ENCODE measurements around the gene EGFR.

The EGFR gene

DNA sequence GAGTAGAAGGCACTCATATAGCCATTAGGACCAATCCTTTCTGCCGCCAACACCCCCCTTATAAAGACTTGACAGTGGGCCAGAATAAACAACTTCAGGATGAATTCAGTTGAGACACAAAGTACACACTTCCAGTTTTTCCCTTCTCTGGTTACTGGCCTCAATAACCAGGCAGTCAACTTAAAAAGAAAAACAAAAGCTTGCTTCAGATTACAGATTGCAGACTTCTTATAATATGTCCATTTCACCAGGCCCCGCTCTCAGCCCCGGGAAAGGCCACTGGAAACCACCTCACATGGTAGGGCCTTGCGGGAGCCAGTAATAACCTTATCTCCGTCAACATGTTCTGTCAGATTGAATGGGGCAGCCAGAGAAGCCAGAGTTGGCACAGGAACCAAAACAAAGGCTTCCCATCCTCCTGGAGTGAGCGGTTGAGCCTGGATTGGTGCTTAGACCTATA lies 108.8 kb downstream of the EGFR start:
- no peak for DNase-seq (ENCODE audit: low spot score)

DNA sequence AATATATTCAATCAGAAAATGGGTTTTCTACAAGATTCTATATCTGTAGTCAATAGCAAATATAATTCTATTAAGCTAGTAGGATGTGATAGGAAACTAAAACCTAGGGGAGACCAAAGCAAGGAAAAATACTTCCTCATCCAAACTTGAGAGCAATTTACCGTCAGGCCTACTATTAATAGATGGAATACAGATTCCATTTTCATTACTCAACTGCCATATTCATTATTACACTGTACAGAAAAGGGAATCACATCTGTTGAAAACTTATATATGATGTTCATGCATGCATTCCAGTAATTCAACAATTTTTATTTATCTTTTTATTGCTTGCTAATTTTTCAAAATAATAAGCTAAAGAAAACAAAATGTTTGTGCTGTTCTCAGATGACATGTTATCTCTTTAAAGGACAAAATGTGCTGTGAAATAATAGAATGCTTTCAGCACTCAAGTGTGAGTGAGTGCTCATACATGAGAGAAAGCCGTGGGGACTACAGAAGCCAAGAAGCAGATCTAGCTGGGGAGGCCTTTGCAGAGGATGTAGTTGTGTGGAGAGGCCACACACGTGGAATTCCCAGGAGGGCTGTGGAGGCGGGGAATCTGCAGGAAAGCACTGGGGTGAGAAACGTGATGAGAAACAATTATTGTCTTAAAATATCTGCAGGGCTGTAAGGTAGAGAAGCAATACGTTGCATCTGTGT lies 110.0 kb downstream of the EGFR start:
- no peak for DNase-seq (ENCODE audit: low spot score)

DNA sequence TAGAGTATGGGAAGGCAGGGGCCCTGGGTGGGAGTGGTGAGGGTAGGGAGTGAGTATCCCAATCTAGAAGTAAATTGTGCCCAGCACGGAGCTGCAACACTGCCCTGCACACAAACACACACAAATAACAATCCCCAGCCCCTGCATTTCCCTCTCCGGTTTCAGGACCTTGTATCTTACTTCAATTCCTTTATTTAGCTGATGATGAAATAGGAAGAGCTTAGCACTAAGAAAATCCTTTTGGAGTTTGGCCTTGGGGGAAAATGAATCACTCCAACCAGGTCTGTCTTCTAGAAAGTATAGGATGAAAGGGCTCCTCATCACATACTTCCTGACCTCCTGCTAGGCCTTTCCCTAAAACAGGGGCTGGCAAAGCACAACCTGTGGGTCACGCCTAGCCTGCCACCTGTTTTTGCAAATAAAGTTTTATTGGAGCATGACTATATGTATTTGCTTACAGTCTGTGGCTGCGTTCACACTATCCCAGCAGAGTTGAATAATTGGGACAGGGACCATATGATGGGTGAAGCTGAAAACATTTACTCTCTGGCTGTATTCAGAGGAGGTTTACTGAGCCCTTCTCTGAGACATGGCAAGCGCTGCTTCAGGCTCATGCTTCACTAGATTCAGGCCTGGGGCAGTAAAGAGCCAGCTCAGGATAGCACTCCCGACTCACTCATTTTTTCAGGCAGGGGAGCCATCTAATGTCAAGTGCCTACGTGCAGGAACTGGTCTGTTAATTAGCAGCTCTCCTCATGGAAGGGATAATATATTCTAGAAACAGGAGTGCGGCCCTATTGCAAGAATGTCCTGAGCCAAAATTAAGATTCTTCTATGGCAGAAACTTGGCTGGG lies 111.0 kb downstream of the EGFR start:
- DNase-seq (ENCODE audit: low spot score) = no peak

DNA sequence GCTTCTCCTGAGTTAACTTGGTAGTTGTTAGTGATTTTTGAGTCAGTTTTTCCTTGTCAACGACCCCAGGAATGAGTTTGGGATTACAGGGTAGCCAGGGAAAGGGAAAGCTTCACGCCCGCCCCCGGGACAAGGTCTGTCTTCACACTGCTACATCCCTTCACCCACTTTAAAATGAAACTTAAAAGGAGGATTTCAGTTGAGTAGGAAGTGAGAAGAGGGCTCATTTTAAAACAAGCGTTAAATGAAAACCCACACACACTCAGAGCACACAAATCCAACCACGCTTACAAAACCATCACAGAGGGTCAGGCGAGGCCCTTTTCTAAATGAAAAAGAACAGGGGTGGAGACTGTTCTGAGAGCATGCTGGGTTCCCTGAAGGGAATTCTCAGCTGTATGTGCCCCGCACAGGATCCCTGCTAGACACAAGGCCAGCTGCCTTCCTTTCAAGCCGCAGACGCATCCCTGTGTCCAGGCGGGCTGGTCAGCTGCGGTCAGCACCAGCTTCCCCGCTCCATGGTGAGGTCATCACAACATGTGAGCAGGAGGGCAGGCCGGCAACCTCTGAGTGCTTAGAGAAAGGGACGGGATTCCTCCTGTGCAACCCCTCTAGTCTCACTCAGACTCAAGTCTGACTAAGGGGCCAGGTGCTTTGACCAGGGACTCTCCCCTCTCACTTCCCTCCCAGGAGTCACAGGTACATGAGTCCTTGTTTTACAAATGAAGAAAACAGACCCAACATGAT lies 111.8 kb downstream of the EGFR start:
- DNase-seq (ENCODE audit: low spot score) = no peak

DNA sequence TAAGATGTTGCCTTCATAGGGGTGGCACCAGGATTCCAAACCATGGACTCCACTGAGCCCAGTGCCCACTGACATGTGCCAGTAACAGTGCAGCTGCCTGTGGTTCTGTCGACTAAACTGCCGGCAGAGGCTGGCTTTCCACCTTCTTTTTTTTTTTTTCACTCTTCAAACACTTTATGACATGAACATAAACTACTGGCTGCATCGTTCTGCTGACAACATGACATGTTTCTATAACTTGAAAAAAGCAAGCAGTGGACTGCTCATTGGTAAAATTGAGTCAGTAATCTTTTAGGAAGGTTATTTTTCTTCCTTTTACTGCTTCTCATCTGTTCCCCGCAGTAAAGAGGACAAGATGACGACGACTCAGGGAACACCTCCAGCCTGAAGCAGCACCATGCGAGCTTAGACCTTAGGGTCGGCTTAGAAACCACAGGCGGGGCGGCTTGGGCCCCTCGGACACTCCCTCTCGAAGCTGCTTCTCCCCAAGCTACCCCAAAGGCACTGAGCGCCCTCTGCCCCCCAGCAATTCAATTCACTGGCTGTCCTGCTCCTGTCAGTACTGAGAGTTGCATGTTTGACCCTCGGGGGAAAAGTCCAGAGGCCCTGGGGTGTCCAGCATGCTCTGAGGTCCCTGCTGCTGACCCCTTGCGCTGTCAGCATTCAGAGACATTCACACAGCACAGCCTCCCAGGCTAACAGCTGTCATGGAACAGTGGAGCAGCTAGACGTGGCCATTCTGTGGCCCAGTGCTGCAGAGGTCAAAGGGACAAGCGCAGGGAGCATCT lies 112.5 kb downstream of the EGFR start:
- DNase-seq (ENCODE audit: low spot score) = no peak

DNA sequence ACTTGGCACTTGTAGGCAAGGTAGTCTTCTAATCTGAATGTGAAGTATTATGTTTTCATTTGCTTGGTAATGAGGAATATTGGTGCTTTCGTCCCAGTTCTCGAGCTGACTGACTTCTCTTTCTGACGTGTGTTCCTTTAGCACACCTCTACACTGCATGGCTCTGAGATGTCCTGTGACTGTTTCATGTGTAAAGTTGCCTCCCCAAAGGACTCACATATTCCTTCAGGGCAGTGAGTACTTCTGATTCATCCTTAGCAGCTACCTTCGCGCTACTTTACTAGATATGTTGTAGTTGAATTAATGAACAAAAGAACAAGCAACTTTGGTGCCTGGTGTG lies 113.7 kb downstream of the EGFR start:
- no peak for DNase-seq (ENCODE audit: low spot score)

DNA sequence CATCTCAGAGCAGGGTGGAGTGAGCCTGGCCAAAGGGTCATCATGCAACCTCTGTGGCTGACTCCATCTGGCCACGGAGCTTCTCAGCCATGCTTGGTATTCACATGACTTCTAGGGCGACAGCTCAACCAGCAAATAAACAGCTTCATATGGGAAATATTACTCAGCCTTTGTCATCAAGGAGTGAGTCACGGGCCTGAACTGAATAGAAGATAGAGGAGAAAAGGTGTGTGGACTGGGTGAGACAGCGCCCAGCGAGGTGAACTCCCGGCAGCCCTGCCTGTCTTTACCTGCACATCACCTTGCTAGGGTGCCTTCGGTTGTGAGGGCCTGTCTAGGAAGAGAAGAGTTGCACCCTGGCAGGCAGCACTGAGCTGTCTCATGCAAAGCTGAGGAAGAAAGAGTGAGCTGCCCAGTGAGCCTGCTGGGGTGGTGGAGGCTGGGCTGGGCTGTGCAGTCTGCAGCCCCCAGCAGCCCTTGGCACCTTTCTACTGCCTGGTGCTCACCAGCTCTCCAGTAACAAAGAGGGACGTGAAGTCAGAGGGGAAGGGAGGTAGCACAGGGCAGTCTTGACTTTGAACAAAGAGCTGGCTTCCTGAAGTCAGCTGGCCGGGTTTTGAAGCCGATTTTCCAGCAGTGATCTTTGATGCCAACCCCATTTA lies 114.2 kb downstream of the EGFR start:
- DNase-seq (ENCODE audit: low spot score) = no peak

DNA sequence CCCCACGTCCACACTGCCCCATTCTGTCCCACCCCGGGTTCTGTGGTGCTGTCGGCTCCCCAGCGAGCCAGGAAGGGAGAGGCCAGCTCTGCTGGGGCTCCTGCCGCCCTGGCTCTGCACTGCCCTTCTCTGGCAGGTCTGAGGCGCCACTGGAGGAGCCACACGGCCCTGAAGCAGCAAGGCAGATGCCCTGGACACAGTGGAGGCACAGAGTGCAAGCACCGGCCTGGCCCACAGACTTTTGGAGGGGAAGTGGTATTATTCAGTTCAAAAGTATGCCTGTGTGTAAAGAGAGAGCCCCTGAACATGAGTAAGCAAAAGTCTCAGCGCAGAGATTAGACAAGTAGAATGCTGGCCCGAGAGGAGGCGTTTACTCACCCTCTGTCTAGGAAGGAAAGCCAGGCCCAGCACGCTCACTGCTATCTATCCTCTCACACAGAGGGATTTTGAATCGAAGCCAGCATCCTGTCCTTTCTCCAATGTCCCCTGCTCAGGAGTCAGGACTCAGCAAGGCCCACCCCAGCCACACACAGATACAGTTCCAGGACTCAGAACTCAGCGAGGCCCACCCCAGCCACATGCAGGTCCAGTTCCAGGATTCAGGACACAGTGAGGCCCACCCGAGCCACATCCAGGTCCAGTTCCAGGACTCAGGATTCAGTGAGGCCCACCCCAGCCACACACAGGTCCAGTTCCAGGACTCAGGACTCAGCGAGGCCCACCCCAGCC lies 115.0 kb downstream of the EGFR start:
- DNase-seq (ENCODE audit: low spot score) = no peak

DNA sequence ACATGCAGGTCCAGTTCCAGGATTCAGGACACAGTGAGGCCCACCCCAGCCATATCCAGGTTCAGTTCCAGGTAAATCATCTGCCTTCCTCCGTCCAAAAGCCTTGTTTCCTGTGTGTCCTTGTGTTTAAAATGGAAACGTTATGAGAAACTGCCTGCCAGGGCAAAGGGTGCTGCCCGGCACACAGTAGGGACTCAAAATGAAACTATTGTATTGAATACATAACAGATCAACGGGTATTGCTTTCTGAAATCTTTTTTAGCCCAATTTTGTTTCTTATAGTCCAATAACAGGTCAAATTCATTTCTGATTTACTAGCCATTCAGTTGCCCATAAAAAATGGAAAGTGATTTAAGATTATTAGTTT lies 115.5 kb downstream of the EGFR start:
- DNase-seq (ENCODE audit: low spot score) = no peak

DNA sequence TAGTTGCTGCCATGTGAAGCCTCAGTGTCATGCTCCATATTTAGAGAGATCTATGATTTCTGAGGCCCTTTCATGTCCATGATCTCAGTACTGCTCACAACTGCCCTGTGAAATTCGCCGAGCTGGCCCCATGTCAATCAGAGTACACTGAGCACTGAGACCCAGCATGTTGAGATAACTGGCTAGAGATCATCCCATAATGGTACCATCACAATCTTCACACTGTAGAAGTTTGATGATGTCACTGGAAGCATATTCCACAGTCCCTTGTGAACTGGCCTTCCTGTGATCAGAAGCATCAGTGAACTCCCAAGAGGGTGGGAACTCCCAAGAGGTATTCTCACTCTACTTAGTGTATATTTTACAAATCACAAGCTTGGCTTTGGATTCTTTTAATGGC lies 116.0 kb downstream of the EGFR start:
- no peak for DNase-seq (ENCODE audit: low spot score)

DNA sequence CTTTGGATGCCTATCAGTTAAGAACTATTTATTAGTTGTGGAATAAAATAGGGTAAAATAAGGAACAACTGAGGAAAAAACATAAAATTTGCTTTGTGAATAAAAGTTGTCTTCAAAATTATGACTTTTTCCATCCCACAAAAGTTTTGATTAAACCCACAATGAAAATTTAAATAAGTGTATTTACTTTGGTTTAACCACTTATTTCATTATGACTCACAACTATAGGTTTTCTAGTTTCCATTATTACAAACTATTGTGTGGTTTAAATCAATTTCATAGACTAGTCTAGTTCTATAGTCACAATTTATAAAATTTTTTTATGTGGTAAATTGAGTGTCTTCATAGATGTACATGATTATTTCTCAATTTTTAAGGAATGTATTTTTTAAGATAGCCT lies 116.6 kb downstream of the EGFR start:
- DNase-seq (ENCODE audit: low spot score) = no peak

DNA sequence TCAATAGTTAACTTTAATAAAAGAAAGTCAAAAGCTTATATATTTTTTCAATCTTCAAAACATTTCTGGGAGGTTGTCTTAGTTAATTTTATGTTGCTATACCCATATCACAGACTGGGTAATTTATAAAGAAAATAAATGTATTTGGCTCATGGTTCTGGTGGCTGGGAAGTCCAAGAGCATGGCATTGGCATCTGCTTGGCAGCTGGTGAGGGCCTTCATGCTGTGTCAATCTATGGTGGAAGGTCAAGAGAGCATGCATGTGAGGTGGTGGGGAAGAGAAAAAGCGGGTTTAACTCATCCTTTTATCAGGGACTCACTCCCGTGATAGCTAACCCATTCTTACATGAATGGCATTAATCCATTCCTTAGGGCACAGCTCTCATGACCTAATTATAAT lies 119.8 kb downstream of the EGFR start:
- DNase-seq (ENCODE audit: low spot score) = no peak

DNA sequence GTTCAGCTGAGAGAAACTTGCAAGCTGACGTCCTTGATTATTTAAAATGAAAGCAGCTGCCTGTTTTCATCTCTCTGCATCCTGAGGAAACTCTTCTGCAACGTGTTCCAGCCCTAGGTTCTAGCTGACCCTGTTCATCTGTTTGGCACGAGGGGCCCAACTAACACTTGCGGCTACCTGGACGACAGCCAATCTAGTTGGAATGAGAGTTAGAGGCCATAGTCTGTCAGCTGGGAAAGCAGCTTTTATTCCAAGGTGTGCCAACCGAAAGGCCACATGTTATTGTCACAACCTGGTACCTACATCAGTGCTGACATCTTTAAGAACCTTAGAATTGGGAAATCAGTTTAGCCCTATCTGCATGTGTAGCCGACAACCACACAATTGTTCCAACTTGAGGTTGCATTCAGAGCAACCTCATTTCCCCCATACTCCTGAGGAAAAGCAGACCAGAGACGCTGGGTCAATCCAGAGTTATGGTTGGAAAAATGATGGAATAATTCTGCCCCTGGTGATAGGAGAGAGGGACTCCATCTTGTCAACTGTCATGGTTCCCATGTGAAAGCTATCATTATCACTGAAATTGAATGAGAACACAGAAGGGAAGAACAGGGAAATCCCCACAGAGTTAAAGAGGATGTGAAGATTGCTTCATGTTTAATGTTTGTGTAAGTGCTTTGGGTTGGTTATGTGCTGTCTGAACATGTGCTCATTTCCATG lies 121.6 kb downstream of the EGFR start:
- no peak for DNase-seq (ENCODE audit: low spot score)

DNA sequence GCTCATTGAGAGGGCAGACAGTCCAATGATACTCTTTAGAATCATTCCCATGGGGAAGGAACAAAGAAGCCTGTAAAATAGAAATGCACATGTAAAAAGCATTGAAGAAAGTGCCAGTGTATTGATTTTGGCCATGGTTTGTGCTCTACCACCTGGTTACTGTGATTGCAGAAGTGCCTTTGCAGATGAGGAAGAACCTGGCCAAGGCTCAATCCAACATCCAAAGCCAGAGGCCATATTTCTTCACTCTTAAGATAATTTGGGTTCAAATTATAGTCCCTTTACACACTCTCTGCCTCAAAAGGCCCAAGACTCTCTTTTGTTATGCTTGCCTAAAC lies 122.1 kb downstream of the EGFR start:
- no peak for DNase-seq (ENCODE audit: low spot score)

DNA sequence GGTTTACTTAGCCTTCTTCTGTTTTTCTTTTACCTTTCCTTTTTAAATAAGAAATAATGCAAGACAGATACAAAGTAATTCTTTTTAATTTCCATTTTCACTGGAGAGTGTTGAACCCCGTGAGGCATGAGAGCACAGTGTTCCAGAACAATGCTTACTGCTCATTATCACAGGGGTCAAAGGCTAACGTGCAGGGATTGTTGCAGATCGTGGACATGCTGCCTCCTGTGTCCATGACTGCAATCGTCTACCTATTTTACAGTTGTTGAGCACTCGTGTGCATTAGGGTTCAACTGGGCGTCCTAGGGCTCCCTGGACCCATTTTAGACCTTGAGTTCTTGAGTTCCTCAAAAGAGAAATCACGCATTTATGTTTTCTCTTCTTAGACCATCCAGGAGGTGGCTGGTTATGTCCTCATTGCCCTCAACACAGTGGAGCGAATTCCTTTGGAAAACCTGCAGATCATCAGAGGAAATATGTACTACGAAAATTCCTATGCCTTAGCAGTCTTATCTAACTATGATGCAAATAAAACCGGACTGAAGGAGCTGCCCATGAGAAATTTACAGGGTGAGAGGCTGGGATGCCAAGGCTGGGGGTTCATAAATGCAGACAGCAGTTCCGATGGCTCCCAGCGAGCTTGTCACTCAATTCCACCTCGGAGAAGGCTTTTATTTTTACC lies 124.2 kb downstream of the EGFR start:
- no peak for DNase-seq (ENCODE audit: low spot score)

DNA sequence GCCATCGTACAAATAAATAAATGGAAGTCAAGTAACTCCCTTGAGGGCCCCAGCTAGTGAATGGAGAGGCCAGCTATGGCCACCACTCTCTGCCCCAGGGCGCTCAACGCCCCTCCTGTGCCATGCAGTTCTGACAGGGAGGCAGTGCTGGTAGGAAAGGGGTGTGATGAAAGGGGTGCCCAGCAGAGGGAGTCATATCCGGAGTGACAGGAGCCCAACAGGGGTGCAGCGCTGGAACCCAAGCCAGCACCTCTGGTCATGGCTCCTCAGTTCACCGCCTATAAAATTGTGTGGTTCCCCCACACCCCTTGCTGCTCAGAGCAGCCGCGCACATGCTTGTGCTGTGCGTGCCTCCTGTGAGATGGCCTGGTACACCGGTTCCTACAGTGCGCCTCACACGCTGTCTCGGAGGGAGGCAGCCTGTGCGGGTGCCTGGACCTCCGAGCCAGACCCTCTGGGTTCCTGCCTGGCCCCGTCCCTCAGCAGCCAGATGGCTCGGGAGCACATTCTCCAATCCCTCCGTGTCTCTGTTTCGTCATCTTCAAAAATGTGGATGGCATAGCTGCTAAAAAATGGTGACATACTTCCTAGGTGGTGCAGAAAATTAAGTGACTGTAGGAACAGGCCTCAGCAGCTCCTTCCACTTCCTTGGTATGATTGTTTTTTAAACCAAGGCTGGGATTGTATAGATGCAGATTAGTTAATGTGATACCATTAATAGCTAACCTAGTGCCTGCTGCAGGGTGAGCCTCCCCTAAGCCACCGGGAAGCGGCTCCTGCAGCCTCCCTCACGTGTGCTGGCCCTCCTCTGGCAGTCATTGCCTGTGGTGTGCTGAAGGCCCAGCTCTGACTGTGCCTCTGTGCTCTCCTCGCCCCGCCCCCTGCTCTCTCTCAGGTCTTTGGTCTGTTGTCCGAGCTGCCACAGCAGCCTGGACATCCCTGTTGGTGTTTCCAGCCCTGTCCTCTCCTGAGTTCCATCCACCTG lies 125.8 kb downstream of the EGFR start:
- DNase-seq (ENCODE audit: low spot score) = no peak

DNA sequence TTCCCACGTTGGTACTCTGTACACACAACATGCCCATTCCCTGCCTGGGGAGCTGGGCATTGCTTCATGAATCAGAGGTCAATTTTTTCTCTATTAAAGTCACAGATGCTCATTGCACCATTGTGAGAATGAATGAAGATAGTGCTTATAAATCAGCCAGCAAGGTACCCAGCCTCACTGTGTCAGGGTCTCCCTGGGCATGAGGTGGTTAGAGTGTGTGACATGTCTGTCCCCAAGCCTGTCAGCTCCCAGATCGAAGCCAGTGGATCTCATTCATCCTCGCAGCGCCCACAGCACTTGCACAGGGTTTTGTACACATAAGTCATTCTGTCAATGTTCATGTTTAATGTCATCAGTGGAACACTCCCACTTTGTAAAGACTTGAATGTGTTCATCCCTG lies 126.8 kb downstream of the EGFR start:
- DNase-seq (ENCODE audit: low spot score) = no peak

DNA sequence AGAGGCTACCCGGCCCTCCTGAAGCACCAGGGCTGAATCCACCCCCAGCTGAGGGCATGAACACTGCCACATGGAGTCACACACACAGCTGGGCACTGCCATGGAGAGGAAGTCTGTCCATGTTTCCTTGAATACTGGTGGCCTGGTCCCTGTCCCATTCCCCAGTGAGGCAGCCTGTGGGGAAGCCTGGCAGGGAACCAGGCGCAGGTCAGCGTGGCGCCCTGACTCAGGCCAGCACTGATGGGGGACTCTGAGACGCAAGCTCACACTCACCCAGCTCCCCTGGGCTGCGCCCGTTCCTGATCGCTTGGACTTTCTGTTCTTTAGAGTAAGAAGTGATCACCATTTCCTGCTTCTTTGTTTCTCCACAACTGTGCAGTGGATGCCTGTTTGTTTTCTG lies 128.3 kb downstream of the EGFR start:
- DNase-seq (ENCODE audit: low spot score) = no peak

DNA sequence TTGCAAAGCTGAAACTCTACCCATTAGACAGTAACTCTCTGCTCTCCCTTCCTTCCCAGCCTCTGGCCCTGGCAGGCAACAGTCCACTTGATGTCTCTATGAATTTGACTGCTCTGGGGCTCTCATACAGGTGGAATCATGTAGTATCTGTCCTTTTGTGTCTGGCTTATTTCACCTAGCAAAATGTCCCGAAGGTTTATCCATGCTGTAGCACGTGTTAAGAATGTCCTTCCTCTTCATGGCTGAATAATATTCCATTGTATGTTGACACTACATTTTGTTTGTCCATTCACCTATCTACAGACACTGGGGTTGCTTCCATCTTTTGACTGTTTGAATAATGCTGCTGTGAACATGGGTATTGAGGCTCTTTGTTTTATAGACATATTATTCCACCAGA lies 128.9 kb downstream of the EGFR start:
- no peak for DNase-seq (ENCODE audit: low spot score)
